Hematopoietic multipotent progenitor cell (in vitro differentiated cells): ENCODE data around the gene GLYATL1. TPM values are rescaled to one million over a fixed set of nuclear protein-coding genes. Genes with fewer than 3 reads are reported as not detected.
"Not testable (repeated sequence)": the region's sequence is repeated elsewhere in the genome, so short reads cannot be mapped to it uniquely, and the experiment has no call there.

Source experiments
- DNase-seq, 3 donors: peaks; one replicate each; pipeline ENCODE4 v3.0.0-alpha.2; 2011 to 2015; ENCODE audit warnings: low read depth in 2 of 3, low spot score in 2 of 3
- total RNA-seq: library from RNA; depleted of rRNA; stranded (reverse); fragments of >200 nt; gene quantifications from one replicate; pipeline ENCODE4 v1.2.3, GENCODE V29; 2012

The GLYATL1 gene
- total RNA-seq, 1 donor, result 0.81 TPM

DNA sequence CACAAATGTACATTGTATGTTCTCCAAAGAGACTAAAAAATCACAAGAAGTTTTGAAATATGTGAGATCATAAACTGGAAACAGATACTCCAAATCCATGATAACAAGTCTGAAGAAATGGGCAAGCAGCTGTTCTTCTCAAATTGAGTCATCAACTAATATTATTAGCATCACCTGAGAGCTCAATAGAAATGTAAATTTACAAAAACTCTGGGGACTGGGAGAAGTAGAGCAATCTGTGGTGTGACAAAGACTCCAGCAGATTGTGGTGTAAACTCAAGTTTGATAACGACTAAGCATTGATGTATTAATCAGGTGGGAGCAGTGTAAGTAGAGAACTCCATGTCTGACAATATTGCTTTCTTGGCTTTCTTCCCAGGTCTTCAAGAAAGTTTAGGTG lies 53.2 kb downstream of the GLYATL1 start:
- no peak for DNase-seq

DNA sequence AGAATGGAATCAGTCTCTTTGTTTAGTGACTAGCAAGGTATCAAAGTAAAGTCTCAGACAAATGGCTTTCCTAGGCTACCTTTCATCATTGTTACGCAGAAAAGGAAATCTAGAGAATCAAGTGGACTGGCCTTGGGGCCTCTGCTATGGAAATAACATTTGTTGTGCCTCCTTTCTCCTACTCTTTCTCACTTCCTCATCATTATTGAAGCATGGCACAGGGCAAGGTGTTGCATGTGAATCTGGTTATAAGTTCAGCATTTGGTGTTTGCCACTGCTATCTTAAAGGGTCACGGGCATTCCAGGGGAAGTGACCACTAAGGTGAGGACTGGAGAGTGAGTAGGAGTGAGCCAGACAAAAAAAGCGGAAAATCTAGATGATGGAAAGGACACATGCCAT lies 54.9 kb downstream of the GLYATL1 start:
- DNase-seq, result no peak

DNA sequence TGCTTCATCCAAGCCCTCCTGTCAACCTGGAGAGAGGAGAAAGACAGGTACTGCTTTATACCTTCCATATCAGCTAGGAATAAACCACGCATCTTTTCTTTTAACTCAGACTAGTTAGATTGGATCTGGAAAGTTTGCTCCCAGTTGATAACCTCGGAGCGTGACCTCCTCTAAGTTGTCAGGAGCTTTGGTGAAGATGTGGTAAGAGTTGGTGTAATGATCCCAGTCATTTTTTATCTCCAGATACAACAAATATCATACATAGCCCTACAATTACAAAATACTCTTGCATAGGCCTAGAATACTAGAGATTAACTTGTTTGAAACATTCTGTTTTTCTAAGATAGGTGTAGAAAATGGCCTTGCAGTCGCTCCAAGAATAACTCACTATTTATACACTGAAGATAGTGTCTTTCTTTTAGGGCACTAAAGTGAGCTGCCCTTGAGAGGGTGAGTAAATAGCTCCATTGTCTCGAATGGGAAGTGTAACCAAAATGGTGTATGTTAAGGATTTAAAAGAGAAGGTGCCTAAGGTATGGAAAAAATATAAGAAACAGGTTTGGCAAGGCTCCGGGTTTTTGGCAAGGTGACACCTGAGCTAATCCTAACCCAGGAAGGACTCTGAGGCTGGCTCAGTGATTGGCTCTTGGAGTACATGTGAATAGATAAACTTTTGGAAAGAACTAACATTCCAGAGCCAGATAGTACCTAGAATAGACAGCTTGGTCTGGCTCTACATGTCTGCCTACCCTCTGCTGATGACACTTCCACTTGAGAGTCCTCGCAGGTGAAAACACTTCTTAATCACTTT lies 59.4 kb downstream of the GLYATL1 start:
- DNase-seq, result no peak

DNA sequence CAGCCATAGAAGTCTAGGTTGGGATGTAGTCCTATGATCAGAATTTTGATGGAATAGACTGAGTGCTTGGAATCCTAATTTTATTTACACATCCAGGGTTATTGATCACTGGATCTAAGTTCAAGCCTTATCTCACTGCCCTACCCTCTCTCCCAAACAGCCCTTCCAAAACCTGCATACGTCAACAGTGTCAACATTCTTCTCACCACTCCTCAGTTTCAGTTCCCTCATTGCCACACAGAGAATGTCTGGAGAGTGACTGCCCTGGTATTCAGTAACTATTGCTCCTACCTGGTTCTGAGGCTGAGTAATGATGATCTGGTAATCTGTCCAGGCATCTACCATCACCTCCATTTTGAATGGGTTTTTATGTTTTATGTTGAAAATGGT lies 60.0 kb downstream of the GLYATL1 start:
- DNase-seq, result no peak

DNA sequence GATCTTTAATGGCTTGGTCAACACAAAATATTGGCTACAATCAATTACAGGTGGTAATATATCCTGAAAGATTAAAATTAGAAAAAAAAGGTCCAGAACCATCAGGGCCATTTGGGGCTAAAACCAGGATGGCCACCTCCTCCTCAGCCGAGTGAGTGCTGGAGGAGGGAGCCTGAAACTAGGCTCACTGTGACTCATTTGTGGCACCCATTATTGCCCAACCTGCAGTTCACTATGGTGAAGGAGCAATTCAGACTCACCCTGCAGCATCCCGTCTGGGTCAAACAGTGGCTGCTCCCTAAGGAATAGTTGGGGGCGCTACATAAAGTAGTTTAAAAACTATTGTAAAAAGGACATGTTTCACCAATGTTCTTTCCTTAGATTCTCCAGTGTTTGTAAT lies 60.7 kb downstream of the GLYATL1 start:
- DNase-seq, result no peak

DNA sequence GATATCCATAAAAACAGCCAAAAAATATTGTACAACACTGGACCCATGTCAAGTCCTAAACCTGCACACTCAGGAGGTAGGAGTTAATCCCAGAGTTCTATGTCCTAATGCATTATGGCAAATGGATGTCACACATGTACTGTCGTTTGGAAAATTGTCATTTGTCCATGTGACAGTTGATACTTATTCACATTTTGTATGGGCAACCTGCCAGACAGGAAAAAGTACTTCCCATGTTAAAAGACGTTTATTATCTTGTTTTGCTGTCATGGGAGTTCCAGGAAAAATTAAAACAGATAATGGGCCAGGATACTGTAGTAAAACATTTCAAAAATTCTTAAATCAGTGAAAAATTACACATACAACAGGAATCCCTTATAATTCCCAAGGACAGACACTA lies 62.7 kb downstream of the GLYATL1 start:
- not testable (repeated sequence) for DNase-seq

Other genes with a start within 250 kb of the GLYATL1 start
- not detected for gene GLYAT, start 207.5 kb upstream of the GLYATL1 start, total RNA-seq
- gene GLYATL2, start 94.8 kb upstream of the GLYATL1 start, total RNA-seq, result not detected
- gene GLYATL1B, start 146.8 kb downstream of the GLYATL1 start, total RNA-seq, result not detected
- 0.81 TPM for gene FAM111B, start 167.7 kb downstream of the GLYATL1 start, total RNA-seq
- 28.0 TPM for gene FAM111A, start 203.4 kb downstream of the GLYATL1 start, total RNA-seq
- 0.54 TPM for gene DTX4, start 232.6 kb downstream of the GLYATL1 start, total RNA-seq